HEK293T (cell line): ENCODE results near the gene MRO.

ENCODE experiments used
- ARNT ChIP-seq: fragments of 450-650 bp; IDR thresholded peaks from 2 replicates; pipeline ENCODE4 v1.6.1; 2017; ENCODE audit warnings: mild to moderate bottlenecking
- BHLHE40 ChIP-seq: fragments of 450-650 bp; IDR thresholded peaks from 2 replicates; pipeline ENCODE4 v1.6.1; 2016; ENCODE audit warnings: mild to moderate bottlenecking, moderate library complexity, borderline replicate concordance
- ELF4 ChIP-seq: fragments of 450-650 bp; IDR thresholded peaks from 2 replicates; pipeline ENCODE4 v1.6.1; 2017; ENCODE audit warnings: antibody characterized with exemption
- FOXK2 ChIP-seq: fragments of 450-650 bp; IDR thresholded peaks from 2 replicates; pipeline ENCODE4 v1.6.1; 2016; ENCODE audit warnings: mild to moderate bottlenecking
- HDGF ChIP-seq: fragments of 450-650 bp; IDR thresholded peaks from 2 replicates; pipeline ENCODE4 v1.6.1; 2017; ENCODE audit warnings: antibody characterized with exemption, borderline replicate concordance
- L3MBTL2 ChIP-seq: fragments of 450-650 bp; conservative IDR thresholded peaks from 2 replicates; pipeline ENCODE4 v1.6.1; 2016; ENCODE audit warnings: mild to moderate bottlenecking
- SP1 ChIP-seq: fragments of 450-650 bp; IDR thresholded peaks from 2 replicates; pipeline ENCODE4 v1.6.1; 2017
- SUZ12 ChIP-seq: fragments of 450-650 bp; IDR thresholded peaks from 2 replicates; pipeline ENCODE4 v1.6.1; 2016; ENCODE audit warnings: mild to moderate bottlenecking
- ZNF384 ChIP-seq: fragments of 450-650 bp; IDR thresholded peaks from 2 replicates; pipeline ENCODE4 v1.6.1; 2016

- TF ChIP-seq ARNT (no peak), BHLHE40 (no peak), ELF4 (no peak), ZNF384 (no peak), FOXK2 (no peak), SP1 (no peak), SUZ12 (no peak), L3MBTL2 (no peak), HDGF (no peak)
Measured at GRCh38 chr18:50749945-50750344, 69.9 kb downstream of the MRO start.
